ENCODE results near the gene GINS1. TPM values are rescaled to one million over a fixed set of nuclear protein-coding genes. Genes with fewer than 3 reads are reported as not detected.

The GINS1 gene
- total and polyA plus RNA-seq, 2 of the 8 experiments (the other 6 are each of a cell fraction or from before 2014, with no cell fraction given): 44.7 to 68.4 TPM

DNA sequence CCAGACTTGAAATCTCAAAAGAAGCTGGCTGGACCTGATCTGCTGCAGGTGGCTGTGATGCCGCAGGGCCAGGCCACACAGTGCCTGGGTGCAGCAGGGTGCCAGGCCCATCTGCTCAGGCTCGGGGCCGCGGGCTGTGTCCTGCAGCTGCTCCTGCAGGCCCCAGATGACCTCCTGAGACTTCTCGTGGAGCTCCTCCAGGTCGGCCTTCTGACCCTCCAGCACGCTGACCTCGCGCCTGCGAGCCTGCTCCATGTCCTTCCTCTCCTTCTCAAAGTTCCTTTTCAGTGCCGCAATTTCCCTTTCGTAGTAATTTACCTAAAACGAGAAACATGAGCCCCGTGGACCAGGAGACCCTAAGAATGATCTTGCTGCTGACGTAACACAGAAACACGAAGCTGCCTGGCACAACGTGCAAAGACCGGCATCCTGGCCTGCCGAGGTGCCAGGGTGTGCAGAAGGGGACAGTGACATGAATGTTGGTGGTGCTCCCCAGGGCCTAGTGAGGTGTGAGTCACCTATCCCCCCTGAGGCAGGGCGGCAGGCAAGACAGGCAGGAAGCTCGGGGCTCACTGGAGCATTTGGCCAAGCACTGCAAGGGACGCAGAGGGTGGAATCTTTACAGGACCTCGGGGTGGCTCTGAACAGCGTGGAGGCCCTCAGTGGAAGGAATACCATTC, 71.6 kb downstream of the GINS1 start:
- Histone ChIP-seq H4K20me1 (replicated peaks in 1 of 2; ENCODE audit: control insufficient read depth in 1 of 2, insufficient read depth in 2 of 2, low read length in 2 of 2) (peaks cover 0 to 5% of the 10 kb centered on the region in 2 experiments), H3K79me1 (ENCODE audit: low read depth, low read length) (no peaks in the 10 kb centered on the region), H4K5ac (ENCODE audit: insufficient read length, low read depth, low read length) (no peak overlapping the region), H3K9ac (replicated peaks in 1 of 4; ENCODE audit: extremely low read depth in 1 of 4, low read depth in 3 of 4, low read length in 3 of 4) (no peak overlapping the region), H2BK20ac (ENCODE audit: low read length) (no peak overlapping the region), H3K4me3 (ENCODE audit: extremely low read depth in 1 of 4, insufficient read depth in 2 of 4, low read depth in 3 of 4, low read length in 4 of 4) (no peak overlapping the region), H3K14ac (ENCODE audit: insufficient read length) (no peak overlapping the region), H3K18ac (ENCODE audit: extremely low read depth, low read length) (no peak overlapping the region), H4K91ac (replicated peaks; ENCODE audit: insufficient read length, low read length) (no peak overlapping the region), H2BK5ac (ENCODE audit: low read depth, low read length) (no peak overlapping the region; the same call in 1 of the 2 replicates), H3K4me2 (ENCODE audit: insufficient read depth in 1 of 2, low read depth in 2 of 2, low read length in 2 of 2) (no peak overlapping the region), H3K36me3 (ENCODE audit: control insufficient read depth in 2 of 4, insufficient read depth in 4 of 4, low read length in 3 of 4) (peaks cover 0 to 29% (median 15%) of the 10 kb centered on the region in 4 experiments; a peak in 7 of 8 replicates), H3K56ac (replicated peaks; ENCODE audit: insufficient read length, low read depth, low read length) (no peak overlapping the region), H3K27me3 (replicated peaks in 1 of 4; ENCODE audit: control insufficient read depth in 3 of 4, extremely low read depth in 1 of 4, insufficient read depth in 3 of 4, low read length in 3 of 4) (no peaks in the 10 kb centered on the region), H2AFZ (ENCODE audit: low read length) (no peak overlapping the region), H3K4me1 (replicated peaks in 1 of 4; ENCODE audit: control insufficient read depth in 3 of 4, insufficient read depth in 4 of 4, low read length in 3 of 4) (no peaks in the 10 kb centered on the region), H3K23me2 (ENCODE audit: low read depth, low read length) (no peaks in the 10 kb centered on the region), H4K8ac (ENCODE audit: extremely low read depth, insufficient read depth, low read length) (no peak overlapping the region), H2BK15ac (ENCODE audit: low read length) (no peak overlapping the region), H2BK12ac (ENCODE audit: low read depth, low read length) (no peak overlapping the region), H3K4ac (replicated peaks; ENCODE audit: insufficient read length, low read depth, low read length) (no peak overlapping the region), H3K79me2 (ENCODE audit: control insufficient read depth in 1 of 2, insufficient read depth in 2 of 2, low read length in 2 of 2) (no peaks in the 10 kb centered on the region), H2AK5ac (ENCODE audit: low read depth, low read length) (no peak overlapping the region), H3K27ac (ENCODE audit: low read depth, low read length) (no peak overlapping the region), H2BK120ac (replicated peaks; ENCODE audit: low read depth, low read length) (no peak overlapping the region), H3K9me3 (ENCODE audit: insufficient read depth in 2 of 2, low read depth in 1 of 2, low read length in 1 of 2) (no peaks in the 10 kb centered on the region), H3K23ac (ENCODE audit: insufficient read length) (no peak overlapping the region)
- CTCF ChIA-PET (ENCODE audit: partially characterized antibody): interaction anchor here (1.1 to 5.0 kb wide), 4 partner anchors 8 to 16 kb away, joined by 3 to 25 read pairs (median 4); no protein-coding TSS in a partner anchor
- POLR2A ChIA-PET (ENCODE audit: partially characterized antibody): interaction anchor here (0.9 to 2.2 kb wide), 2 partner anchors 9 to 24 kb away, joined by 3 to 8 read pairs; no protein-coding TSS in a partner anchor
- DNase-seq (ENCODE audit: low read depth in 1 of 2, low spot score in 2 of 2) (no peak), FAIRE-seq (no peak)
- WGBS, 2 experiments (ENCODE audit: extremely low coverage in 1 of 2, insufficient coverage in 1 of 2, insufficient read length in 1 of 2, insufficient replicate concordance in 2 of 2, low coverage in 1 of 2, low lambda C conversion rate in 2 of 2, missing lambda C conversion rate in 1 of 2): 92% methylated on average over 23 of the region's 24 CpGs; no CpG with 5 or more reads in 1 of the 2 experiments
- TF ChIP-seq CHD1 (IDR thresholded peaks at IDR 0.05; ENCODE audit: low read depth, low read length) (no peak), EZH2 (IDR thresholded peaks at IDR 0.05; ENCODE audit: low read depth, low read length, severe bottlenecking) (no peak), JUND (IDR thresholded peaks at IDR 0.05; ENCODE audit: low read length) (no peak), GABPA (IDR thresholded peaks at IDR 0.05; ENCODE audit: borderline replicate concordance, insufficient read depth, low read length) (no peak), YY1 (IDR thresholded peaks at IDR 0.05; ENCODE audit: low read depth, low read length) (no peak), FOSL1 (IDR thresholded peaks at IDR 0.05; ENCODE audit: insufficient read depth, low read depth, low read length) (no peak)

All from H1 (cell line).